A549 (cell line): Measurements from ENCODE around the gene DNAAF3. TPM values are rescaled to one million over a fixed set of nuclear protein-coding genes. Genes with fewer than 3 reads are reported as not detected.
A peak's percentile ranks its signal among the peaks of the same experiment; 100 is the strongest.

Experiments used
- ATAC-seq, 2 experiments: fragments of 200-7000 bp in 1 of 2; fragments of >200 bp in 1 of 2; cut with Nextera tagmentation in 1 of 2; cut with Tn5 transposase in 1 of 2; 3 replicates each; pipeline versions ENCODE4 v1.8.0 to v1.9.1; 2018 to 2020; ENCODE audit warnings: mild to moderate bottlenecking in 1 of 2, moderate library complexity in 1 of 2
- CTCF ChIA-PET: fragments of 300-600 bp; sonication (Branson Sonifier 250); formaldehyde crosslinking; extraction: SDS; loops from one replicate; lab custom pipeline; 2021; ENCODE audit warnings: antibody characterized with exemption, inconsistent platforms; lab: Yijun Ruan, JAX
- POLR2A ChIA-PET: fragments of 350-600 bp; formaldehyde crosslinking; extraction: SDS; loops from one replicate; lab custom pipeline; 2021; ENCODE audit warnings: antibody characterized with exemption, inconsistent platforms; lab: Yijun Ruan, JAX
- DNase-seq, 2 experiments: peaks; one replicate each; pipeline versions ENCODE4 v3.0.0 to v3.0.0-alpha.2; 2011 to 2016; ENCODE audit warnings: low read depth in 1 of 2, low spot score in 1 of 2
- FAIRE-seq: peaks from 2 replicates; lab custom pipeline; 2011; peaks lifted over from hg19 to GRCh38; lab: Jason Lieb, UNC
- H3K27ac ChIP-seq, 2 experiments: fragments of >200 bp; sonication (Bioruptor Twin); formaldehyde crosslinking; 3 replicates each; pipeline ENCODE4 v1.5.1; 2016 to 2017
- H3K4me1 ChIP-seq: fragments of >200 bp; sonication (Bioruptor Twin); formaldehyde crosslinking; 3 replicates; pipeline ENCODE4 v1.6.1; 2016
- H3K4me2 ChIP-seq: fragments of >200 bp; sonication (Bioruptor Twin); formaldehyde crosslinking; 3 replicates; pipeline ENCODE4 v1.6.1; 2016
- H3K4me3 ChIP-seq: fragments of >200 bp; sonication (Bioruptor Twin); formaldehyde crosslinking; 3 replicates; pipeline ENCODE4 v1.5.1; 2016
- H3K9me3 ChIP-seq: fragments of >200 bp; sonication (Bioruptor Twin); formaldehyde crosslinking; 3 replicates; pipeline ENCODE4 v1.6.1; 2016
- BCL3 ChIP-seq: fragments of >200 bp; sonication (Bioruptor Twin); formaldehyde crosslinking; IDR thresholded peaks from 3 replicates; pipeline ENCODE4 v1.6.1; 2016
- BHLHE40 ChIP-seq: IDR thresholded peaks from 2 replicates; pipeline ENCODE4 v1.6.1; 2012; ENCODE audit warnings: low read depth, low read length, inconsistent platforms
- CBX2 ChIP-seq: fragments of 200-600 bp; sonication (generic); IDR thresholded peaks from 2 replicates; pipeline ENCODE4 v1.6.1; 2016; ENCODE audit warnings: low read depth, mild to moderate bottlenecking, borderline replicate concordance
- CEBPB ChIP-seq, 2 experiments: fragments of >200 bp in 1 of 2; sonication (Bioruptor Twin) in 1 of 2; formaldehyde crosslinking in 1 of 2; IDR thresholded peaks; 2 replicates each; pipeline ENCODE4 v1.6.1; 2012 to 2016
- CHD2 ChIP-seq: fragments of 150-350 bp; IDR thresholded peaks from 2 replicates; pipeline ENCODE4 v1.6.1; 2014; ENCODE audit warnings: low read length; ENCODE audit not compliant: partially characterized antibody
- CHD4 ChIP-seq: fragments of 200-600 bp; sonication (generic); IDR thresholded peaks from 2 replicates; pipeline ENCODE4 v1.6.1; 2016; ENCODE audit warnings: antibody characterized with exemption, mild to moderate bottlenecking, borderline replicate concordance
- CTCF ChIP-seq: fragments of >200 bp; sonication (Bioruptor Twin); formaldehyde crosslinking; IDR thresholded peaks from 3 replicates; pipeline ENCODE4 v1.5.1; 2016
- EHF ChIP-seq: fragments of 250-450 bp; sonication (Bioruptor Pico); IDR thresholded peaks from 2 replicates; pipeline ENCODE4 v1.5.0; 2020; ENCODE audit warnings: mild to moderate bottlenecking
- EHMT2 ChIP-seq: fragments of 200-600 bp; sonication (generic); IDR thresholded peaks from 2 replicates; pipeline ENCODE4 v1.6.1; 2016; ENCODE audit warnings: antibody characterized with exemption, low read depth, mild to moderate bottlenecking, moderate library complexity
- FOSB ChIP-seq: fragments of 250-450 bp; sonication (Bioruptor Pico); IDR thresholded peaks from 2 replicates; pipeline ENCODE4 v1.5.0; 2020; ENCODE audit warnings: mild to moderate bottlenecking, moderate library complexity
- FOSL2 ChIP-seq, 2 experiments: fragments of 450-650 bp in 1 of 2; fragments of >200 bp in 1 of 2; sonication (Bioruptor Twin) in 1 of 2; formaldehyde crosslinking; IDR thresholded peaks; 2 replicates each; pipeline versions ENCODE4 v1.5.0 to v1.6.1; 2016 to 2020; ENCODE audit warnings: mild to moderate bottlenecking in 1 of 2, moderate library complexity in 1 of 2
- HES2 ChIP-seq: fragments of >200 bp; sonication (Bioruptor Twin); formaldehyde crosslinking; IDR thresholded peaks from 2 replicates; pipeline ENCODE4 v1.6.1; 2016
- HOXB5 ChIP-seq: fragments of 250-450 bp; sonication (Bioruptor Pico); IDR thresholded peaks from 2 replicates; pipeline ENCODE4 v1.5.0; 2020; ENCODE audit warnings: mild to moderate bottlenecking, moderate library complexity
- JUN ChIP-seq, 2 experiments: fragments of >200 bp; sonication (Bioruptor Twin); formaldehyde crosslinking; IDR thresholded peaks; 2 replicates in 1 of 2; 3 replicates in 1 of 2; pipeline ENCODE4 v1.6.1; 2016 to 2017
- JUNB ChIP-seq: fragments of >200 bp; sonication (Bioruptor Twin); formaldehyde crosslinking; IDR thresholded peaks from 2 replicates; pipeline ENCODE4 v1.6.1; 2016
- KDM1A ChIP-seq: fragments of 200-600 bp; sonication (generic); IDR thresholded peaks from 2 replicates; pipeline ENCODE4 v1.6.1; 2016; ENCODE audit warnings: low read depth, mild to moderate bottlenecking
- MAFK ChIP-seq: fragments of 450-650 bp; IDR thresholded peaks from 2 replicates; pipeline ENCODE4 v1.6.1; 2014; ENCODE audit not compliant: partially characterized antibody
- MYC ChIP-seq: IDR thresholded peaks from 2 replicates; pipeline ENCODE4 v1.6.1; 2012; ENCODE audit warnings: mild to moderate bottlenecking, inconsistent platforms, low read length, improper control_type of control experiment, borderline replicate concordance
- POLR2A ChIP-seq: IDR thresholded peaks from 2 replicates; pipeline ENCODE4 v1.6.1; 2012; ENCODE audit warnings: mild to moderate bottlenecking, low read length
- RARB ChIP-seq: fragments of 250-450 bp; sonication (Bioruptor Pico); IDR thresholded peaks from 2 replicates; pipeline ENCODE4 v1.8.0; 2021; ENCODE audit warnings: mild to moderate bottlenecking, moderate library complexity
- RCOR1 ChIP-seq: fragments of 150-350 bp; IDR thresholded peaks from 2 replicates; pipeline ENCODE4 v1.6.1; 2014; ENCODE audit warnings: antibody characterized with exemption, low read length, low read depth
- RNF2 ChIP-seq: fragments of 200-600 bp; sonication (generic); IDR thresholded peaks from 2 replicates; pipeline ENCODE4 v1.6.1; 2016; ENCODE audit warnings: low read depth, mild to moderate bottlenecking, antibody characterized with exemption, moderate library complexity, borderline replicate concordance
- SMC3 ChIP-seq: fragments of >200 bp; sonication (Bioruptor Twin); formaldehyde crosslinking; IDR thresholded peaks from 3 replicates; pipeline ENCODE4 v1.6.1; 2018; ENCODE audit warnings: inconsistent platforms
- TFCP2L1 ChIP-seq: fragments of 250-450 bp; sonication (Bioruptor Pico); IDR thresholded peaks from 2 replicates; pipeline ENCODE4 v1.5.0; 2021; ENCODE audit warnings: mild to moderate bottlenecking
- TP53 ChIP-seq: fragments of 250-450 bp; sonication (Bioruptor Pico); IDR thresholded peaks from 2 replicates; pipeline ENCODE4 v1.5.0; 2021; ENCODE audit warnings: mild to moderate bottlenecking, moderate library complexity
- USF2 ChIP-seq: fragments of 450-650 bp; IDR thresholded peaks from 2 replicates; pipeline ENCODE4 v1.6.1; 2014; ENCODE audit warnings: antibody characterized with exemption
- ZFP36 ChIP-seq: fragments of 450-650 bp; IDR thresholded peaks from 2 replicates; pipeline ENCODE4 v1.6.1; 2014; ENCODE audit warnings: borderline replicate concordance; ENCODE audit not compliant: partially characterized antibody
- ZNF302 ChIP-seq: fragments of 250-450 bp; sonication (Bioruptor Pico); IDR thresholded peaks from 2 replicates; pipeline ENCODE4 v1.9.0; 2021; ENCODE audit warnings: inconsistent platforms, mild to moderate bottlenecking, moderate library complexity
- WGBS: methylation state at CpG from one replicate; pipeline ENCODE4 v1.1.6; 2017; ENCODE audit errors: missing lambda C conversion rate; 5-methylcytosine and 5-hydroxymethylcytosine counted together
- polyA plus RNA-seq, 4 experiments: library from polyadenylated mRNA; depleted of rRNA in 3 of 4; stranded (reverse); fragments of >200 nt; fragmentation: RNase III in 1 of 4; extraction: RNeasy Plus Mini Kit Qiagen cat#74134 plus additional on column Dnase treatment in 1 of 4; gene quantifications; 2 replicates in 3 of 4; 3 replicates in 1 of 4; pipeline ENCODE4 v1.2.3, GENCODE V29; 2011 to 2017
- TF ChIP-seq, protein P1 (sequence below): fragments of 250-450 bp; sonication (Bioruptor Pico); IDR thresholded peaks from 2 replicates; pipeline ENCODE4 v1.5.0; 2020; ENCODE audit warnings: low read depth, mild to moderate bottlenecking, moderate library complexity
- TF ChIP-seq, protein P2 (sequence below): IDR thresholded peaks from 2 replicates; pipeline ENCODE4 v1.6.1; 2012

The DNAAF3 gene
- polyA plus RNA-seq, 2 of the 4 experiments (the other 2 are of a cell fraction) = 4.0 to 5.3 TPM

DNA sequence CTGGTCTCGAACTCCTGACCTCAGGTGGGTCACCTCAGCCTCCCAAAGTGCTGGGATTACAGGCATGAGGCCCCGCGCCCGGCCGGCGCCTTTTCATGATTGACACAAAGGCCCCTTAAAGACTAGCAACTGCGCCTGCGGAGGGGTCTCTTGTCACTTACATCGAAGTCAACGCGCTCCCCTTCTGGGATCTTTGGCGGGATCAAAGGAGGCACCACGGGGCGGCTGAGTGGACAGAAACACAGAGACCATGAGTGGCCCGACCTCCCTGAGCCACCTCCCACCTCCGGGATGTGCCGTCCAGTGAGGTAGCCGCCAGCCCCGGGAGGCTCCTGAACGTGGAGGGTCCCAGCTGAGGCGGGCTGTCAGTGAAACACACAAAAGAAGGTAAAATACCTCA is 24.7 kb downstream of the DNAAF3 start:
- Histone ChIP-seq H3K4me2 (peak overlapping the region; percentile 53; the same call in 2 of the 3 replicates), H3K9me3 (no peaks in the 10 kb centered on the region), H3K4me1 (peaks cover 8% of the 10 kb centered on the region; the same call in 1 of the 3 replicates), H3K4me3 (no peak overlapping the region), H3K27ac (peak overlapping the region in 1 of 2 experiments; percentile 53; a peak in 2 of 6 replicates)
- CTCF ChIA-PET = interaction anchor here (0.6 to 6.5 kb wide), 99 partner anchors 10 to 513 kb away, joined by 3 to 123 read pairs (median 5); partner anchors contain the start of genes DNAAF3, GARIN5B, HSPBP1 and KMT5C
- ATAC-seq (no peak), DNase-seq (no peak), FAIRE-seq (no peak)
- POLR2A ChIA-PET = interaction anchor here (0.7 to 1.2 kb wide), 10 partner anchors 18 to 458 kb away, joined by 3 to 12 read pairs (median 3); partner anchors contain the start of genes FIZ1, PPP1R12C and UBE2S
- TF ChIP-seq CHD4 (no peak), KDM1A (no peak), BHLHE40 (no peak), HES2 (no peak), RCOR1 (no peak), CEBPB (IDR thresholded peaks at IDR 0.05) (no peak), FOSL2 (IDR thresholded peaks at IDR 0.05) (no peak), FOSL2 (CRISPR knock-in tag; IDR thresholded peaks at IDR 0.05) (no peak), POLR2A (no peak), FOSB (no peak), MYC (no peak), EHF (CRISPR knock-in tag) (no peak), TFCP2L1 (CRISPR knock-in tag) (no peak), TP53 (CRISPR knock-in tag) (no peak), CTCF (no peak)
- TF ChIP-seq, protein P1, sequence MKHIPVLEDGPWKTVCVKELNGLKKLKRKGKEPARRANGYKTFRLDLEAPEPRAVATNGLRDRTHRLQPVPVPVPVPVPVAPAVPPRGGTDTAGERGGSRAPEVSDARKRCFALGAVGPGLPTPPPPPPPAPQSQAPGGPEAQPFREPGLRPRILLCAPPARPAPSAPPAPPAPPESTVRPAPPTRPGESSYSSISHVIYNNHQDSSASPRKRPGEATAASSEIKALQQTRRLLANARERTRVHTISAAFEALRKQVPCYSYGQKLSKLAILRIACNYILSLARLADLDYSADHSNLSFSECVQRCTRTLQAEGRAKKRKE (CRISPR knock-in tag) = no peak
- 66% methylated on average over 21 of the region's 21 CpGs for WGBS

DNA sequence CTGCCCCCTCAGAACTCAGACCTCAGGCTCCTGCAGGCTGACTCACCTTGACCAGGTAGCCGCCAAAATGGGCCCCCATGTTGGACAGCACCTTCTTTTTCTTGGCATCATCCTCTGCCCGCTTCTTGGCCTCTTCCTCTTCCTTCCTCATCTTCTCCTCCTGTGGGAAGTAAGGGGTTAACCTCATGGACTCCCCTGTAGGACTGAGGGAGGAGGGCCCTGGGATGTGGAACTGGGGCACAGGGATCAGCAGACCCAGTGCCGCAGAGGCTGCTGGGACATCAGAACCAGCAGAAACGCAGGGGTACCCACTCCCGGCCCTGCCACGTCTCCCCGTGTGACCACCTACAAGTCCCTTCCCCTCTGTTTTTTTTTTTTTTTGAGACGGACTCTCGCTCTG is 28.5 kb downstream of the DNAAF3 start:
- ChIA-PET CTCF (interaction anchor here (2.4 to 2.9 kb wide), 2 partner anchors 9 to 366 kb away, joined by 14 read pairs; no protein-coding TSS in a partner anchor), POLR2A (no interaction called here)
- Histone ChIP-seq H3K27ac (no peak overlapping the region), H3K4me2 (no peak overlapping the region), H3K9me3 (no peaks in the 10 kb centered on the region), H3K4me1 (no peaks in the 10 kb centered on the region), H3K4me3 (no peak overlapping the region)
- WGBS = 88% methylated on average over 9 of the region's 9 CpGs
- TF ChIP-seq POLR2A = no peak
- no peak for TF ChIP-seq ZFP36
- no peak for TF ChIP-seq EHMT2
- no peak for TF ChIP-seq ZNF302 (CRISPR knock-in tag)
- no peak for TF ChIP-seq BHLHE40
- TF ChIP-seq RNF2 = no peak
- no peak for TF ChIP-seq EHF (CRISPR knock-in tag)
- TF ChIP-seq JUN (IDR thresholded peaks at IDR 0.05) = no peak
- no peak for TF ChIP-seq CBX2
- no peak for TF ChIP-seq JUNB
- no peak for TF ChIP-seq RARB (CRISPR knock-in tag)
- TF ChIP-seq FOSB = no peak
- no peak for TF ChIP-seq SMC3
- TF ChIP-seq MAFK = no peak
- TF ChIP-seq BCL3 = no peak
- no peak for TF ChIP-seq CHD2
- no peak for TF ChIP-seq HOXB5 (CRISPR knock-in tag)
- TF ChIP-seq USF2 = no peak
- TF ChIP-seq, protein P2, sequence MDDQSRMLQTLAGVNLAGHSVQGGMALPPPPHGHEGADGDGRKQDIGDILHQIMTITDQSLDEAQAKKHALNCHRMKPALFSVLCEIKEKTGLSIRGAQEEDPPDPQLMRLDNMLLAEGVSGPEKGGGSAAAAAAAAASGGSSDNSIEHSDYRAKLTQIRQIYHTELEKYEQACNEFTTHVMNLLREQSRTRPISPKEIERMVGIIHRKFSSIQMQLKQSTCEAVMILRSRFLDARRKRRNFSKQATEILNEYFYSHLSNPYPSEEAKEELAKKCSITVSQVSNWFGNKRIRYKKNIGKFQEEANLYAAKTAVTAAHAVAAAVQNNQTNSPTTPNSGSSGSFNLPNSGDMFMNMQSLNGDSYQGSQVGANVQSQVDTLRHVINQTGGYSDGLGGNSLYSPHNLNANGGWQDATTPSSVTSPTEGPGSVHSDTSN = no peak
- ATAC-seq (no peak), DNase-seq (no peak), FAIRE-seq (no peak)
